Esophagus squamous epithelium (tissue), 4 donors: ENCODE results near the gene PCDH9.

Experiments
- CTCF ChIP-seq, 6 experiments: fragments of 450-650 bp in 4 of 6; fragments of 200-600 bp in 2 of 6; sonication (generic) in 2 of 6; IDR thresholded peaks; one replicate each; pipeline ENCODE4 v1.5.1; 2016 to 2019; ENCODE audit warnings: antibody characterized with exemption in 6 of 6, mild to moderate bottlenecking in 4 of 6, moderate library complexity in 4 of 6
- POLR2A ChIP-seq, 4 donors: fragments of 450-650 bp; IDR thresholded peaks; one replicate each; pipeline ENCODE4 v1.6.1; 2017; ENCODE audit warnings: antibody characterized with exemption in 4 of 4, mild to moderate bottlenecking in 4 of 4, moderate library complexity in 3 of 4

DNA sequence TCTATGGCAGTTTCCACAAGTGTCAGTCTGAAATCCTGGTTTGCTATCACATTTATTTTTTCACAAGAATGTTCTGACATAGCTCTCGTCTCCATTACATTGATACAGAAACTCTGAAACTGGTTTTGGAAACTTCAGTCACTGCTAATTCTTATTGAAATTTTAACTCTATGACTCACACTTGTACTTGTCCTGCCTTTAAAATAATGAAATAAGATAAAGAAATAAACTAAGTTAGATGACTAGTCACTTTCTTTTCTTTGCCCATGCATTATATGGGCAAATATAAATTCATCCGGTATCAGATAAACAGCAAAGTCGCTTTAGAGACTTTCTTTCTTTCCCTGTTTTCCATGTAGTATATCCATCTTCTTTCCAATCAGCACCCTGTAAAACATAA is 257.5 kb downstream of the PCDH9 start:
- TF ChIP-seq CTCF (IDR thresholded peaks at IDR 0.05) (no peak), POLR2A (IDR thresholded peaks at IDR 0.05) (no peak)
